ENCODE data around the gene IRAK1.

- TF ChIP-seq EZH2 (optimal IDR thresholded peaks at IDR 0.05; ENCODE audit: low read depth, low read length) (no peak), CTCF (IDR thresholded peaks at IDR 0.05; ENCODE audit: low read length) (no peak), EZH2phosphoT487 (IDR thresholded peaks at IDR 0.05; ENCODE audit: low read length) (no peak)
Measured at GRCh38 chrX:154013001-154013421, 6.7 kb downstream of the IRAK1 start.

Measured in MM.1S (cell line).